SK-N-SH treated with all-trans-retinoic acid at 6 μM for 48 hours (cell line): ENCODE measurements around the gene CACNA1I.

Experiments used
- ARNTL ChIP-seq: fragments of 450-650 bp; formaldehyde crosslinking; IDR thresholded peaks from 2 replicates; pipeline ENCODE4 v1.5.0; 2020; ENCODE audit warnings: low read depth, mild to moderate bottlenecking, moderate library complexity, borderline replicate concordance
- CSDC2 ChIP-seq: fragments of 250-450 bp; sonication (Bioruptor Pico); IDR thresholded peaks from 2 replicates; pipeline ENCODE4 v1.5.0; 2020; ENCODE audit warnings: mild to moderate bottlenecking, moderate library complexity
- RARB ChIP-seq: fragments of 250-450 bp; sonication (Bioruptor Pico); IDR thresholded peaks from 2 replicates; pipeline ENCODE4 v1.8.0; 2021; ENCODE audit warnings: mild to moderate bottlenecking, moderate library complexity
- ZFP3 ChIP-seq: fragments of 250-450 bp; sonication (Bioruptor Pico); IDR thresholded peaks from 2 replicates; pipeline ENCODE4 v1.5.0; 2020; ENCODE audit warnings: mild to moderate bottlenecking, moderate library complexity
- ZNF565 ChIP-seq: fragments of 450-650 bp; formaldehyde crosslinking; conservative IDR thresholded peaks from 2 replicates; pipeline ENCODE4 v1.5.0; 2020; ENCODE audit warnings: low read depth, mild to moderate bottlenecking, moderate library complexity
- ZNF70 ChIP-seq: fragments of 450-650 bp; formaldehyde crosslinking; IDR thresholded peaks from 2 replicates; pipeline ENCODE4 v1.5.0; 2020; ENCODE audit warnings: mild to moderate bottlenecking, moderate library complexity
- ZNF8 ChIP-seq: fragments of 450-650 bp; formaldehyde crosslinking; IDR thresholded peaks from 2 replicates; pipeline ENCODE4 v1.5.0; 2020; ENCODE audit warnings: mild to moderate bottlenecking, moderate library complexity
- TF ChIP-seq, protein P1 (sequence below): fragments of 250-450 bp; sonication (Bioruptor Pico); IDR thresholded peaks from 2 replicates; pipeline ENCODE4 v1.8.0; 2020; ENCODE audit warnings: mild to moderate bottlenecking, moderate library complexity, borderline replicate concordance
- TF ChIP-seq, protein P2 (sequence below): fragments of 250-450 bp; sonication (Bioruptor Pico); IDR thresholded peaks from 2 replicates; pipeline ENCODE4 v1.5.1; 2020; ENCODE audit warnings: low read depth, mild to moderate bottlenecking, moderate library complexity
- TF ChIP-seq, protein P3 (sequence below): fragments of 250-450 bp; sonication (Bioruptor Pico); IDR thresholded peaks from 2 replicates; pipeline ENCODE4 v1.8.0; 2021; ENCODE audit warnings: low read depth, mild to moderate bottlenecking, moderate library complexity, borderline replicate concordance

DNA sequence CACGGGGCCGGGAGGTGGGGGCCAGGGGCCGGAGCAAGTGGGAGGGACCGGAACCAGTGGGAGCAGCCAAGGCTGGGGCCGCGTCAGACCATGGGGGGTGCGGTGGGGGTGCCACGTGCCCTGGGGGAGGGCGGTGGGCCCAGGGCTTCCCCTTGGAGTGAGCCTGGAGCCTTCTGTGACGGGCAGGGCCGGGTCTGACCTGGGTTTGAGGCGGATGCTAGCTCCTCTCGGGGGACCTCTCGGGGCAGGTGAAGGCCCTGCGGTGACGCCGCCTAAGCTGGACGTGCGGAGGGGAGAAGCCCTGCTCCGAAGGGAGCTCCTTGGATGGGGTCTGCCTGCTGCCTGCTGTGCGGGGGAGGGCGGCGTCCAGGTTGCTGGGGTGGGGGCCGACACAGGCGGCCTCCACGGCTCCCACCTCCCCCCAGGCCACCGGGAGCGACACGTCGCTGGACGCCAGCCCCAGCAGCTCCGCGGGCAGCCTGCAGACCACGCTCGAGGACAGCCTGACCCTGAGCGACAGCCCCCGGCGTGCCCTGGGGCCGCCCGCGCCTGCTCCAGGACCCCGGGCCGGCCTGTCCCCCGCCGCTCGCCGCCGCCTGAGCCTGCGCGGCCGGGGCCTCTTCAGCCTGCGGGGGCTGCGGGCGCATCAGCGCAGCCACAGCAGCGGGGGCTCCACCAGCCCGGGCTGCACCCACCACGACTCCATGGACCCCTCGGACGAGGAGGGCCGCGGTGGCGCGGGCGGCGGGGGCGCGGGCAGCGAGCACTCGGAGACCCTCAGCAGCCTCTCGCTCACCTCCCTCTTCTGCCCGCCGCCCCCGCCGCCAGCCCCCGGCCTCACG, 115.0 kb downstream of the CACNA1I start:
- no peak for TF ChIP-seq ARNTL
- TF ChIP-seq, protein P1, sequence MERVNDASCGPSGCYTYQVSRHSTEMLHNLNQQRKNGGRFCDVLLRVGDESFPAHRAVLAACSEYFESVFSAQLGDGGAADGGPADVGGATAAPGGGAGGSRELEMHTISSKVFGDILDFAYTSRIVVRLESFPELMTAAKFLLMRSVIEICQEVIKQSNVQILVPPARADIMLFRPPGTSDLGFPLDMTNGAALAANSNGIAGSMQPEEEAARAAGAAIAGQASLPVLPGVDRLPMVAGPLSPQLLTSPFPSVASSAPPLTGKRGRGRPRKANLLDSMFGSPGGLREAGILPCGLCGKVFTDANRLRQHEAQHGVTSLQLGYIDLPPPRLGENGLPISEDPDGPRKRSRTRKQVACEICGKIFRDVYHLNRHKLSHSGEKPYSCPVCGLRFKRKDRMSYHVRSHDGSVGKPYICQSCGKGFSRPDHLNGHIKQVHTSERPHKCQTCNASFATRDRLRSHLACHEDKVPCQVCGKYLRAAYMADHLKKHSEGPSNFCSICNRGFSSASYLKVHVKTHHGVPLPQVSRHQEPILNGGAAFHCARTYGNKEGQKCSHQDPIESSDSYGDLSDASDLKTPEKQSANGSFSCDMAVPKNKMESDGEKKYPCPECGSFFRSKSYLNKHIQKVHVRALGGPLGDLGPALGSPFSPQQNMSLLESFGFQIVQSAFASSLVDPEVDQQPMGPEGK (CRISPR knock-in tag), result no peak
- no peak for TF ChIP-seq RARB (CRISPR knock-in tag)
- no peak for TF ChIP-seq ZNF565 (CRISPR knock-in tag)
- TF ChIP-seq, protein P2, sequence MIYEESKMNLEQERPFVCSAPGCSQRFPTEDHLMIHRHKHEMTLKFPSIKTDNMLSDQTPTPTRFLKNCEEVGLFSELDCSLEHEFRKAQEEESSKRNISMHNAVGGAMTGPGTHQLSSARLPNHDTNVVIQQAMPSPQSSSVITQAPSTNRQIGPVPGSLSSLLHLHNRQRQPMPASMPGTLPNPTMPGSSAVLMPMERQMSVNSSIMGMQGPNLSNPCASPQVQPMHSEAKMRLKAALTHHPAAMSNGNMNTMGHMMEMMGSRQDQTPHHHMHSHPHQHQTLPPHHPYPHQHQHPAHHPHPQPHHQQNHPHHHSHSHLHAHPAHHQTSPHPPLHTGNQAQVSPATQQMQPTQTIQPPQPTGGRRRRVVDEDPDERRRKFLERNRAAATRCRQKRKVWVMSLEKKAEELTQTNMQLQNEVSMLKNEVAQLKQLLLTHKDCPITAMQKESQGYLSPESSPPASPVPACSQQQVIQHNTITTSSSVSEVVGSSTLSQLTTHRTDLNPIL (CRISPR knock-in tag), result no peak
- TF ChIP-seq, protein P3, sequence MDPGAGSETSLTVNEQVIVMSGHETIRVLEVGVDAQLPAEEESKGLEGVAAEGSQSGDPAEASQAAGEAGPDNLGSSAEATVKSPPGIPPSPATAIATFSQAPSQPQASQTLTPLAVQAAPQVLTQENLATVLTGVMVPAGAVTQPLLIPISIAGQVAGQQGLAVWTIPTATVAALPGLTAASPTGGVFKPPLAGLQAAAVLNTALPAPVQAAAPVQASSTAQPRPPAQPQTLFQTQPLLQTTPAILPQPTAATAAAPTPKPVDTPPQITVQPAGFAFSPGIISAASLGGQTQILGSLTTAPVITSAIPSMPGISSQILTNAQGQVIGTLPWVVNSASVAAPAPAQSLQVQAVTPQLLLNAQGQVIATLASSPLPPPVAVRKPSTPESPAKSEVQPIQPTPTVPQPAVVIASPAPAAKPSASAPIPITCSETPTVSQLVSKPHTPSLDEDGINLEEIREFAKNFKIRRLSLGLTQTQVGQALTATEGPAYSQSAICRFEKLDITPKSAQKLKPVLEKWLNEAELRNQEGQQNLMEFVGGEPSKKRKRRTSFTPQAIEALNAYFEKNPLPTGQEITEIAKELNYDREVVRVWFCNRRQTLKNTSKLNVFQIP (CRISPR knock-in tag), result no peak
- no peak for TF ChIP-seq ZNF8 (CRISPR knock-in tag)
- no peak for TF ChIP-seq ZNF70 (CRISPR knock-in tag)
- no peak for TF ChIP-seq ZFP3 (CRISPR knock-in tag)
- no peak for TF ChIP-seq CSDC2 (CRISPR knock-in tag)
